GM20000 (cell line): Measurements from ENCODE around the gene RUNDC3A.

Experiments
- DNase-seq: peaks from one replicate; pipeline ENCODE4 v3.0.0; 2012; ENCODE audit warnings: low spot score
- CTCF ChIP-seq: IDR thresholded peaks from 2 replicates; pipeline ENCODE4 v1.5.1; 2012; ENCODE audit warnings: mild to moderate bottlenecking, control low read depth; ENCODE audit errors: extremely low read depth, missing control alignments

Gene RUNDC3A

GRCh38 chr17:44284024-44284400, 24.4 kb upstream of the RUNDC3A start:
- no peak for DNase-seq

GRCh38 chr17:44287651-44288050, 20.8 kb upstream of the RUNDC3A start:
- TF ChIP-seq CTCF: no peak
- DNase-seq: no peak

More at GRCh38 chr17:44284024-44284400, 24.4 kb upstream of the RUNDC3A start:
- no peak for TF ChIP-seq CTCF

GRCh38 chr17:44293509-44294226, 14.7 kb upstream of the RUNDC3A start:
- TF ChIP-seq CTCF: no peak

GRCh38 chr17:44297975-44298374, 10.4 kb upstream of the RUNDC3A start:
- TF ChIP-seq CTCF: no peak

More at GRCh38 chr17:44293509-44294226, 14.7 kb upstream of the RUNDC3A start:
- no peak for DNase-seq

GRCh38 chr17:44304651-44305050, 3.8 kb upstream of the RUNDC3A start:
- no peak for TF ChIP-seq CTCF

More at GRCh38 chr17:44297975-44298374, 10.4 kb upstream of the RUNDC3A start:
- no peak for DNase-seq

GRCh38 chr17:44307387-44308186, 814 bp upstream of the RUNDC3A start:
- TF ChIP-seq CTCF: no peak
- no peak for DNase-seq

More at GRCh38 chr17:44304651-44305050, 3.8 kb upstream of the RUNDC3A start:
- DNase-seq: no peak

DNA sequence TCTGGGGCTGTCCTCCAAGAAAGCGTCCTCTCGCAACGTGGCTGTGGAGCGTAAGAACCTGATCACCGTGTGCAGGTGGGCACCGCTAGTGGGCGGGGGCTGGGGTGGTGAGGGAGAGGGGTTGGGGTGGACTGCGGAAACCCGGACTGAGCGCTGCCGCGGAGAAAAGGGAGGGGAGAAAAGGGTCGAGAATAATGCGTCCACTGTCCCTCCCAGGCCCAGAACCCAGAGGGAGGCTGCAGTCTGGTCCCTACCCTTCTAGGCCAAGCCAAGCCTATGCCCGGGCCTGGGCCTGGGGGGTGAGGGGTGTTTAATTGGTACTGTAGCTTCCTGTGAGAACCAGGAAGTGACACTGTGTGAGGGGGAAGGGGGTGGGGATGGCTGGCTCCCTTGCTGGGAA, 464 bp downstream of the RUNDC3A start:
- no peak for DNase-seq
- TF ChIP-seq CTCF: no peak
